Neural cell (in vitro differentiated cells): Measurements from ENCODE around the gene ST6GALNAC3.

Experiments used
- CTCF ChIP-seq: fragments of 450-650 bp; IDR thresholded peaks from 2 replicates; pipeline ENCODE4 v1.5.1; 2014; ENCODE audit warnings: antibody characterized with exemption, mild to moderate bottlenecking, moderate library complexity; ENCODE audit not compliant: poor library complexity, severe bottlenecking
- EP300 ChIP-seq: fragments of 450-650 bp; conservative IDR thresholded peaks from 2 replicates; pipeline ENCODE4 v1.6.1; 2014; ENCODE audit warnings: antibody characterized with exemption, mild to moderate bottlenecking, moderate library complexity; ENCODE audit not compliant: poor library complexity, severe bottlenecking
- EZH2 ChIP-seq: fragments of 200-600, 300-800 bp; shearing (Covaris generic), sonication (generic); IDR thresholded peaks from 2 replicates; pipeline ENCODE4 v1.6.1; 2014; ENCODE audit warnings: antibody characterized with exemption, low read length, borderline replicate concordance, mild to moderate bottlenecking; ENCODE audit not compliant: insufficient read depth, poor library complexity, severe bottlenecking
- POLR2AphosphoS5 ChIP-seq: IDR thresholded peaks from 2 replicates; pipeline ENCODE4 v1.6.1; 2012
- REST ChIP-seq: IDR thresholded peaks from 2 replicates; pipeline ENCODE4 v1.6.1; 2012; ENCODE audit warnings: borderline replicate concordance
- SMC3 ChIP-seq: fragments of 450-650 bp; conservative IDR thresholded peaks from 2 replicates; pipeline ENCODE4 v1.6.1; 2014; ENCODE audit warnings: antibody characterized with exemption, mild to moderate bottlenecking, moderate library complexity; ENCODE audit not compliant: poor library complexity
- TAF1 ChIP-seq: IDR thresholded peaks from 2 replicates; pipeline ENCODE4 v1.6.1; 2012; ENCODE audit warnings: low read depth

- TF ChIP-seq EP300 = no peak
- no peak for TF ChIP-seq EZH2
- TF ChIP-seq TAF1 = no peak
- no peak for TF ChIP-seq POLR2AphosphoS5
- no peak for TF ChIP-seq CTCF
- TF ChIP-seq SMC3 = no peak
- no peak for TF ChIP-seq REST
Observed at GRCh38 chr1:76102046-76102445, 27.5 kb downstream of the ST6GALNAC3 start.
